Fibroblast of lung (primary cell): ENCODE measurements around the gene FADS2. TPM values are rescaled to one million over a fixed set of nuclear protein-coding genes. Genes with fewer than 3 reads are reported as not detected.

ENCODE experiments used
- DNase-seq, 2 donors: peaks; one replicate each; pipeline versions ENCODE4 v3.0.0 to v3.0.0-alpha.2; 2010; ENCODE audit warnings: low read depth in 2 of 2
- H2AFZ ChIP-seq: 2 replicates; pipeline ENCODE4 v1.5.1; 2012; ENCODE audit warnings: low read length, control low read depth, inconsistent platforms
- H3K27ac ChIP-seq: 2 replicates; pipeline ENCODE4 v1.5.1; 2011; ENCODE audit warnings: low read length, control low read depth; ENCODE audit not compliant: insufficient read depth
- H3K27me3 ChIP-seq: 2 replicates; pipeline ENCODE4 v1.5.1; 2011; ENCODE audit warnings: mild to moderate bottlenecking, low read length; ENCODE audit not compliant: control insufficient read depth, insufficient read depth
- H3K36me3 ChIP-seq: 2 replicates; pipeline ENCODE4 v1.5.1; 2011; ENCODE audit warnings: low read length; ENCODE audit not compliant: control insufficient read depth, insufficient read depth
- H3K4me1 ChIP-seq: 2 replicates; pipeline ENCODE4 v1.5.1; 2011; ENCODE audit warnings: low read length; ENCODE audit not compliant: control insufficient read depth, insufficient read depth; ENCODE audit errors: extremely low read depth
- H3K4me2 ChIP-seq: 2 replicates; pipeline ENCODE4 v1.5.1; 2011; ENCODE audit warnings: low read length, control low read depth; ENCODE audit not compliant: insufficient read depth; ENCODE audit errors: extremely low read depth
- H3K4me3 ChIP-seq, 4 experiments: fragments of 200-600 bp in 1 of 4; sonication (generic) in 1 of 4; replicated peaks in 1 of 4; 2 replicates each; pipeline ENCODE4 v1.5.1; 2011 to 2016; ENCODE audit warnings: low read length in 4 of 4, low read depth in 3 of 4, mild to moderate bottlenecking in 3 of 4, control low read depth in 2 of 4, inconsistent platforms in 1 of 4, mixed read lengths in 1 of 4; ENCODE audit not compliant: insufficient read depth in 1 of 4; ENCODE audit errors: control extremely low read depth in 1 of 4
- H3K79me2 ChIP-seq: 2 replicates; pipeline ENCODE4 v1.5.1; 2012; ENCODE audit warnings: mild to moderate bottlenecking, low read length, inconsistent platforms; ENCODE audit not compliant: control insufficient read depth, insufficient read depth
- H3K9ac ChIP-seq: 2 replicates; pipeline ENCODE4 v1.5.1; 2011; ENCODE audit warnings: mild to moderate bottlenecking, low read length, control low read depth; ENCODE audit not compliant: insufficient read depth
- H3K9me3 ChIP-seq: 2 replicates; pipeline ENCODE4 v1.5.1; 2012; ENCODE audit warnings: low read depth, low read length; ENCODE audit not compliant: control insufficient read depth, insufficient read depth
- H4K20me1 ChIP-seq: 2 replicates; pipeline ENCODE4 v1.5.1; 2011; ENCODE audit warnings: low read length; ENCODE audit not compliant: control insufficient read depth, insufficient read depth; ENCODE audit errors: extremely low read depth
- CTCF ChIP-seq, 2 donors: IDR thresholded peaks in 1 of 2; conservative IDR thresholded peaks in 1 of 2; 1 replicate in 1 of 2; 2 replicates in 1 of 2; pipeline ENCODE4 v1.5.1; 2011 to 2012; ENCODE audit warnings: low read length in 2 of 2, control low read depth in 1 of 2, inconsistent platforms in 1 of 2, low read depth in 1 of 2, mild to moderate bottlenecking in 1 of 2
- EZH2 ChIP-seq: IDR thresholded peaks from 2 replicates; pipeline ENCODE4 v1.5.1; 2012; ENCODE audit warnings: low read length, control low read depth, mild to moderate bottlenecking; ENCODE audit errors: missing control alignments
- polyA plus RNA-seq, 2 donors: library from polyadenylated mRNA; depleted of rRNA in 1 of 2; stranded (reverse) in 1 of 2; unstranded in 1 of 2; fragments of >200 nt; gene quantifications; 2 replicates each; pipeline ENCODE4 v1.2.1, GENCODE V29; 2011 to 2012; ENCODE audit warnings: missing spikeins in 1 of 2
- total RNA-seq: library from RNA; depleted of rRNA; stranded (reverse); fragments of >200 nt; gene quantifications from 2 replicates; pipeline ENCODE4 v1.2.1, GENCODE V29; 2014

The FADS2 gene
- total and polyA plus RNA-seq, 2 donors (not counting 1 experiment from before 2014, with no cell fraction given) = 418 to 932 TPM

DNA sequence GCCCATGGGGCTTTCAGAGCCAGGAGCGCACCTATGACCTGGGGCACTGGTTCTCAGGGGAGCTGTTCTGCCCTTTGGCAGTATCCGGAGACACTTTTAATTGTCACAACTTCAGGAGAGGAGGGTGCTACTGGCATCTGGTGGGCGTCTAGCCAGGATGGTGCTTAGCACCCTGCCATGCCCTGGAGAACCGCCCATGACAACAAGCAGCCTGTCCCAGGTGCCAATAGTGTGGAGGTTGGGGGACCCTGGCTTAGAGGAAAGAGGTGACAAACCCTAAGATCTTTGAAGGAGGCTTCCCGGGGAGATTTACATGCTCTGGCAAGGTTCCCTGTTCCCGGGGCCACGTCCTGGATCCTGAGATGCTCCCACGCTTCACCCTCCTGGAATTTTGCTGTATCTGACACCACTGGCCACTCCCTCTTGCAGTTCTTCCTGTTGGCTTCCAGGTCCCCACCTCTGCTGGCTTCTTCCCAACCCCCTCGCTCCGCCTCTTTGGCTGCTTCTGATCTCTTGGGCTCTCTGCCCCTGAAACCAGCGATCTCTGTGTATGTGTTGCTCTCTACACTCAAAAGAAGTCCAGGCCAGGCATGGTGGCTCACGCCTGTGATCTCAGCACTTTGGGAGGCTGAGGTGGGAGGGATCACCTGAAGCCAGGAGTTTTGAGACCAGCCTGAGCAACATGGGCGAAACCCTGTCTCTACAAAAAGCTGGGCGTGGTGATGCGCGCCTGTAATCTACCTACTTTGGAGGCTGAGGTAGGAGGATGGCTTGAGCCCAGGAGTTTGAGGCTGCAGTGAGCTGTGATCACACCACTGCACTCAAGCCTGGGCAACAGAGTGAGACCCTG lies 32.2 kb downstream of the FADS2 start:
- Histone ChIP-seq H4K20me1 (no peaks in the 10 kb centered on the region), H3K4me1 (no peaks in the 10 kb centered on the region), H2AFZ (no peak overlapping the region), H3K4me2 (no peak overlapping the region), H3K9me3 (no peaks in the 10 kb centered on the region), H3K4me3 (no peak overlapping the region), H3K79me2 (no peaks in the 10 kb centered on the region), H3K36me3 (peaks cover 55% of the 10 kb centered on the region), H3K9ac (no peak overlapping the region), H3K27ac (no peak overlapping the region), H3K27me3 (no peaks in the 10 kb centered on the region)
- no peak for TF ChIP-seq EZH2
- TF ChIP-seq CTCF (conservative IDR thresholded peaks at IDR 0.05 in 1 of 2, IDR thresholded peaks at IDR 0.05 in 1 of 2; ENCODE audit: low read depth in 1 of 2, low read length in 2 of 2) = no peak
- DNase-seq = peak; percentile 21 to 38

- Histone ChIP-seq H2AFZ (no peak overlapping the region), H3K36me3 (peaks cover 50% of the 10 kb centered on the region), H3K9ac (no peak overlapping the region), H3K4me1 (no peaks in the 10 kb centered on the region), H3K9me3 (no peaks in the 10 kb centered on the region), H3K27me3 (no peaks in the 10 kb centered on the region), H3K4me3 (no peak overlapping the region), H3K4me2 (no peak overlapping the region), H3K27ac (no peak overlapping the region), H3K79me2 (no peaks in the 10 kb centered on the region), H4K20me1 (no peaks in the 10 kb centered on the region)
- DNase-seq = no peak
- no peak for TF ChIP-seq EZH2
- no peak for TF ChIP-seq CTCF (conservative IDR thresholded peaks at IDR 0.05 in 1 of 2, IDR thresholded peaks at IDR 0.05 in 1 of 2; ENCODE audit: low read depth in 1 of 2, low read length in 2 of 2)
Observed at GRCh38 chr11:61861634-61862033, 33.5 kb downstream of the FADS2 start.

GRCh38 chr11:61862714-61863547 lies 34.8 kb downstream of the FADS2 start:
- Histone ChIP-seq H3K27me3 (no peaks in the 10 kb centered on the region), H2AFZ (no peak overlapping the region), H3K9me3 (no peaks in the 10 kb centered on the region), H4K20me1 (no peaks in the 10 kb centered on the region), H3K79me2 (no peaks in the 10 kb centered on the region), H3K4me2 (no peak overlapping the region), H3K4me1 (no peaks in the 10 kb centered on the region), H3K4me3 (no peak overlapping the region), H3K27ac (no peak overlapping the region), H3K36me3 (peaks cover 39% of the 10 kb centered on the region), H3K9ac (no peak overlapping the region)
- no peak for DNase-seq
- TF ChIP-seq CTCF (conservative IDR thresholded peaks at IDR 0.05 in 1 of 2, IDR thresholded peaks at IDR 0.05 in 1 of 2; ENCODE audit: low read depth in 1 of 2, low read length in 2 of 2) (no peak), EZH2 (no peak)
